ENCODE data around the gene ELF4. TPM values are rescaled to one million over a fixed set of nuclear protein-coding genes. Genes with fewer than 3 reads are reported as not detected.
A peak's percentile ranks its signal among the peaks of the same experiment; 100 is the strongest.

The ELF4 gene
- total RNA-seq, 1 experiment from 2014 or later: 5.5 TPM

GRCh38 chrX:130103605-130104004 lies 6.7 kb downstream of the ELF4 start:
- H3K36me3 ChIP-seq: no peaks in the 10 kb centered on the region
- no peaks in the 10 kb centered on the region for H3K9me3 ChIP-seq (replicated peaks)
- peak; percentile 68 for DNase-seq
- no peak overlapping the region for H3K4me3 ChIP-seq
- no peaks in the 10 kb centered on the region for H3K27me3 ChIP-seq
- H3K4me1 ChIP-seq: peaks cover 4% of the 10 kb centered on the region; the same call in 1 of the 2 replicates
- no peak overlapping the region for H3K27ac ChIP-seq

GRCh38 chrX:130100180-130100579 lies 10.1 kb downstream of the ELF4 start:
- DNase-seq: no peak
- H3K4me1 ChIP-seq: peaks cover 4% of the 10 kb centered on the region; the same call in 1 of the 2 replicates

GRCh38 chrX:130098210-130098552 lies 12.1 kb downstream of the ELF4 start:
- peaks cover 2% of the 10 kb centered on the region; the same call in 1 of the 2 replicates for H3K4me1 ChIP-seq
- no peak overlapping the region for H3K4me3 ChIP-seq
- no peaks in the 10 kb centered on the region for H3K27me3 ChIP-seq
- H3K36me3 ChIP-seq: no peaks in the 10 kb centered on the region
- DNase-seq: no peak
- H3K27ac ChIP-seq: no peak overlapping the region
- no peaks in the 10 kb centered on the region for H3K9me3 ChIP-seq (replicated peaks)

More at GRCh38 chrX:130100180-130100579, 10.1 kb downstream of the ELF4 start:
- Histone ChIP-seq H3K27me3 (no peaks in the 10 kb centered on the region), H3K9me3 (replicated peaks) (no peaks in the 10 kb centered on the region), H3K4me3 (no peak overlapping the region), H3K27ac (no peak overlapping the region), H3K36me3 (no peaks in the 10 kb centered on the region)

GRCh38 chrX:130097507-130098209 lies 12.6 kb downstream of the ELF4 start:
- no peaks in the 10 kb centered on the region; the same call in 1 of the 2 replicates for H3K4me1 ChIP-seq
- H3K4me3 ChIP-seq: no peak overlapping the region
- no peaks in the 10 kb centered on the region for H3K36me3 ChIP-seq
- no peak overlapping the region for H3K27ac ChIP-seq
- DNase-seq: peak in 1 of 2 experiments; percentile 35
- no peaks in the 10 kb centered on the region for H3K9me3 ChIP-seq (replicated peaks)
- H3K27me3 ChIP-seq: no peaks in the 10 kb centered on the region

GRCh38 chrX:130095249-130096030 lies 14.9 kb downstream of the ELF4 start:
- Histone ChIP-seq H3K9me3 (replicated peaks) (no peaks in the 10 kb centered on the region), H3K4me3 (no peak overlapping the region), H3K36me3 (no peaks in the 10 kb centered on the region), H3K4me1 (no peaks in the 10 kb centered on the region; the same call in 1 of the 2 replicates), H3K27me3 (no peaks in the 10 kb centered on the region), H3K27ac (no peak overlapping the region)
- DNase-seq: no peak

DNA sequence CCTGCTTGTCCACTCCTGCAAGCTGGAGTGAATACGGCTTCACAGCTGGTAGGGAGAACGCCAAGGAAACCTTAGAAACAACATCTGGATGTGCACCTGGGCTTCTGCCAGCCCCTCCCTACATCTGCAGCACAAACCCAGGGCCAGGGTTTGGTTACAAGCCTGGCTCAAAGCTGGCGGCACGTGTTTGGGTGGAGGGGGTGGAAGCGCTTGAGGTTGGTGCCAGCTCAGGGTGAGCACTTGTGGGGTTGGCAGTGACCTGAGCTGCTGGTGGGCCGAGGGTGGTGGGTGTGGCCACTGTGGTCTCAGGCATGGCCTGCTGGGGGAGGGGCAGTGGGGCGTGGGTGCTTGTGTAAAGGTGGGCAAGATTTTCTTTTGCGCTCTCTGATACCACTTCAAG lies 15.6 kb downstream of the ELF4 start:
- Histone ChIP-seq H3K27ac (no peak overlapping the region), H3K4me1 (no peaks in the 10 kb centered on the region; the same call in 1 of the 2 replicates), H3K4me3 (no peak overlapping the region), H3K27me3 (no peaks in the 10 kb centered on the region), H3K9me3 (replicated peaks) (no peaks in the 10 kb centered on the region), H3K36me3 (no peaks in the 10 kb centered on the region)
- DNase-seq: no peak

DNA sequence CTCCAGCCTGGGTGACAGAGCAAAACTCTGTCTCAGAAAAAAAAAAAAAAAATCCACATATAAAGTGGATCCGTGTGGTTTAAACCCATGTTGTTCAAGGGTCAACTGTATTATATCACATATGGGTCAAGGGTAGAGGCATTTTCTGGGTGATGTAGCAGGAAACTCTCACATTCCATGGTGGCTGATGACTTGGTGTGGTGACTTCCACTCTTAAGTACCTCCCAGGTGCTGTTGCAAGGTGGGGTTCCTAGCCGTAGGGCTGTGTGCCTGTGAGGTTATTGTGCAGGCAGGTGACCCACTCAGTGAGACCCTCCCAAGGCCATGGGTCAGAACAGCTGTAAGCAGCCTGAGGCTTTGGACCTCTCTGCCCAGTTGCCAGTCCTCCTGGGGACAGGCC lies 17.0 kb downstream of the ELF4 start:
- Histone ChIP-seq H3K27ac (no peak overlapping the region), H3K4me3 (no peak overlapping the region), H3K27me3 (no peaks in the 10 kb centered on the region), H3K36me3 (no peaks in the 10 kb centered on the region), H3K9me3 (replicated peaks) (no peaks in the 10 kb centered on the region), H3K4me1 (no peaks in the 10 kb centered on the region; the same call in 1 of the 2 replicates)
- no peak for DNase-seq

- DNase-seq: peak; percentile 57 to 60
- H3K4me3 ChIP-seq: peak overlapping the region; percentile 42
- no peaks in the 10 kb centered on the region for H3K36me3 ChIP-seq
- peaks cover 2% of the 10 kb centered on the region; the same call in 1 of the 2 replicates for H3K4me1 ChIP-seq
- no peaks in the 10 kb centered on the region for H3K27me3 ChIP-seq
- H3K9me3 ChIP-seq (replicated peaks): no peaks in the 10 kb centered on the region
- H3K27ac ChIP-seq: peak overlapping the region; percentile 13; the same call in 1 of the 2 replicates
Measured at GRCh38 chrX:130091980-130092522, 18.2 kb downstream of the ELF4 start.

GRCh38 chrX:130090364-130090763 lies 19.9 kb downstream of the ELF4 start:
- H3K36me3 ChIP-seq: no peaks in the 10 kb centered on the region
- DNase-seq: no peak
- peaks cover 19% of the 10 kb centered on the region for H3K4me1 ChIP-seq
- no peak overlapping the region for H3K4me3 ChIP-seq
- H3K9me3 ChIP-seq (replicated peaks): no peaks in the 10 kb centered on the region
- H3K27me3 ChIP-seq: no peaks in the 10 kb centered on the region
- no peak overlapping the region for H3K27ac ChIP-seq

DNA sequence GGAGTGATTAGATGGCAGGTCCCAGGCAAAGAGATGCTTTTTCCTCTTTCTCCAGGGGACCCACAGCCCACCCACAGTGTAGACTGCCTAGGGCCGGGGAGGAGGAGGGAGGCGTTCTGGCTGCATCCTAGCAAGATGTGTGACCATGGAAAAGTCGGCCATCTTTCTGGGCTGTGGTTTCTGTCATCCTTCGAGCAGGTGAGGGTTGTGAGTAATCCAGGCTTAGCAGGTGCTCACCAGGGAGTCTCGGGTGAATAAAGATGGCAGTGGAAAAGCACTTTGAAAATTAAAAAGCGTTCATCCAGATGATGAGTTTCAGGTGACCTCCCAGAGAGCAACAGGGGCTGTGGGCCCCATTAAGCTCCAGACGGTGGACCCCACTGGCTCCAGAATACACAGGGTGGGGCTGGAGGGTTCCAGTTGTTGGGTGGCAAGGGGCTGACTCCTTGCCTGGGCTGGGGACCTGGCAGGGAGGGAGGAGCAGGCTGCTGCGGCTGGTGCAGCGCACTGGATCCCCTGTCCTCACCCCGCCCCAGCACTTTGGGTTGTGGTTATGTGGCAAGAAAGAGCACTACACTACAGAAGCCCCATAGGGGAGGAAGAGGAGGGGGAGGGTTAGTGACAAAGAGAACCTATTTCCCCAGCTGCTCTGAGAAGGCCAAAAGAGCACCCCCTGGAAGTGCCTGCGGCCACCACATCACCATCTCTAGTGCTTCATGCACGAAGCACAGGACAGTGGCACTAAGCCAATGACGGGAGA lies 23.7 kb downstream of the ELF4 start:
- H3K27ac ChIP-seq: no peak overlapping the region; the same call in 1 of the 2 replicates

DNA sequence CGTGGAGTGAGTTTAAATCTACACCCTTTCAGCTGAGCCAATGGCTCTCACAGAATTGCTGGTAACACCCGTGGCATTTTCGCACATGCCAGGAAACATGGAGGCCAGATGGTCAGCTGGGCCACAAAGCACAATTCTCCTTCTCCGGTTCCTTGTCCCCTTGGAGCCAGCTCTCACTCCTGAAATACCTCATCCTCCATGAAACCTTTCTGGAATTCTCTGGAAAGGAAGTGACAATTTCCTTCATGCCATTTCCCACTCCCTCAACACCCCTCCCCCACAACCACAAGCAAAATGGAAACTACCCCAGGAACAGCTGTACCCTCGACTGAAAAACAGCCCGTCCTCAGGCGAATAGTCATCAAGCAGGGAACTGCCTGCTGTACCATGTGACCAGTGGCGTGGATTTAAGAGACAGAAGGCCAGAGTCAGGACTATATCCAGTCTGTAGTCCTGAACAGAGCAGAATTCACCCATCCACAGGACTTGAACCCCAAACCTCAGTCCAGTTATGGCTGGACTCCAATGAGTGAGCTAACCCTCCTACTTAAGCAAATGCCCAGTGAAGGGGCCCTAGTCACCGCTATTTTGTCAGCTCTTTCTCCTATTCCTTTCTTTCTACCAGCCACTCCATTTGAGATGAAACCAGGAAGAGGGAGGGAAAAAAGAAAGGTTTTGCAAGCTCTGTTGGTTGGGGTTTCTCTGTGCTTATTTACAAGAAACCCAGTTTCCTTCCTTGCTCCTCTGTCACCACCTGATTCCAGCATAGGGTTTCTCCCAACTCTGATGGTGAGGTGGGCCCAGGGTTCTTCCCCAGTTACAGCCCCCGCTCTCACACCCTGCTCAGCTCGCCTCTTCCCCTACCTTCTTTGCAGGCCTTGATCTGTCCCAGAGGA lies 24.5 kb downstream of the ELF4 start:
- DNase-seq: peak; percentile 34 to 59
- no peak overlapping the region; the same call in 1 of the 2 replicates for H3K27ac ChIP-seq

More for the DNA sequence above, 23.7 kb downstream of the ELF4 start:
- no peak overlapping the region for H3K4me3 ChIP-seq
- no peaks in the 10 kb centered on the region for H3K27me3 ChIP-seq
- H3K4me1 ChIP-seq: peaks cover 31% of the 10 kb centered on the region
- DNase-seq: peak; percentile 60 to 67
- no peaks in the 10 kb centered on the region for H3K9me3 ChIP-seq (replicated peaks)
- no peaks in the 10 kb centered on the region for H3K36me3 ChIP-seq

DNA sequence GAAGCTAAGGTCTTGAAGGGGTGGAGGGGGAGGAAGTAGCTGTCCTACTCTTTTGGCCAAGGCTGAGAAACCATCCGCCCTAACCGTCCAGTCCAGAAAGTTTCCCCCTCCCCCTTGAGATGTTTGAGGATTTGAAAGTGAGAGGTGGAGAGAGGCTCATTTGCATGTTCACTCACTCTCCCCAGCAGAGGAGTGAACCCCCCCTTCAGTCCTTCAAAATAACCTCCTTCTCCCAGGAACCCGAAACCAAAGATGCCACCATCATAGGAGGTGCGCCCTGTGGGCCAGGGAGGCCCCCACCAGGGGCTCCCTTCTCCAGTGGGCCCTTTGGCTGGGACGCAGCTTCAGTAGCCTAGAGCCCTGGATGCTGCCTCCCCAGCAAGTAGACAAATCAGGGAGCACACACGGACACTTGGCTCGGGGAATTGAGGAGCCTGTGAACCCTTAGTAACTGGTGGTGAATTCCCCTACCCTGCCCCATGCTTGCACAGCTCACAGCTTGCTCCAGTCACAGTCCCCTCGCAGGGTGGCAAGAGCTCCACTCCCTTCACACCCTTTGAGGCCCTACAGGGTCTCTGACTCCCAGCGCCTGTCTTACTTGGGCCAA lies 25.6 kb downstream of the ELF4 start:
- no peak overlapping the region for H3K4me3 ChIP-seq
- no peak overlapping the region for H3K27ac ChIP-seq
- H3K4me1 ChIP-seq: peaks cover 31% of the 10 kb centered on the region
- no peaks in the 10 kb centered on the region for H3K27me3 ChIP-seq
- H3K36me3 ChIP-seq: no peaks in the 10 kb centered on the region
- no peaks in the 10 kb centered on the region for H3K9me3 ChIP-seq (replicated peaks)
- DNase-seq: no peak

More for the DNA sequence above, 24.5 kb downstream of the ELF4 start:
- Histone ChIP-seq H3K9me3 (replicated peaks) (no peaks in the 10 kb centered on the region), H3K27me3 (no peaks in the 10 kb centered on the region), H3K4me1 (peaks cover 31% of the 10 kb centered on the region), H3K4me3 (no peak overlapping the region), H3K36me3 (no peaks in the 10 kb centered on the region)

DNA sequence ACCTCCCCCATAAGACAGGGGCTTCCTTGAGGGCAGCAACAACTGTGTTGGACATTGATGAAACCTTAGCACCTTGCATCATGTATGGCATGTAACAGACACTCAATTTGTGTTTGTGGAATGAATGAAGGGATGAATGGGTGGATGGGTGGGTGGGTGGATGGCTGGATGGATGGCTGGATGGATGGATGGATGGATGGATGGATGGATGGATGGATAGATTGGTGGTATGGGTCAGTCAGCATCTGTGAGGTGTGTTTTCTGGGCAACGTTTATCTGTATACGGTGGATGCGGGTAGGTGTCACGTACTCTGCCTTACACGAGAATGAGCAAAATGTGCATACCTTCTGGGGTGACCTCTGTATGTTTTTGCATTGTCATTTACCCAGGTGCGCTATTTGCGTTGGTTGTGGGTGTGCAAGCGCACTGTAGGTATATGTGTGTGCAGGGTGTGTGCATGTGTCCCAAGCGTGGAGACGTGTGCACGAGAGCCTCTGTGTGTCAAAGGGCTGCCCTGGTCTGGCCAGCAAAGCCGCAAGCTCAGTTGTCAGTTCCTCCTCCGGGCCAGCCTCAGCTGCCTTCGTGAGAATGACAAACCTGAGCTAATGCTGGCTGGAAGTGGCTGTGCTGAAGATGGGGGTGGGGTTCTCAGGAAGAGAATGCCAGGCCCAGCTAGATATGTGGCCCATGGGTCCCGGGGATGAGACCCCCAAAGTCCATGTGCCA lies 26.5 kb downstream of the ELF4 start:
- no peak overlapping the region for H3K27ac ChIP-seq
- no peak for DNase-seq
- H3K4me3 ChIP-seq: no peak overlapping the region
- H3K36me3 ChIP-seq: no peaks in the 10 kb centered on the region
- peaks cover 31% of the 10 kb centered on the region for H3K4me1 ChIP-seq
- H3K27me3 ChIP-seq: no peaks in the 10 kb centered on the region
- no peaks in the 10 kb centered on the region for H3K9me3 ChIP-seq (replicated peaks)

Measured in SJCRH30 (cell line).